WTC11 (cell line): Measurements from ENCODE around the gene IQCF6.

Experiments
- ZNF396 ChIP-seq: fragments of 250-450 bp; sonication (Bioruptor Pico); IDR thresholded peaks from 2 replicates; pipeline ENCODE4 v1.8.0; 2021; ENCODE audit warnings: mild to moderate bottlenecking, moderate library complexity, borderline replicate concordance
- TF ChIP-seq, protein P1 (sequence below): sonication (generic); formaldehyde crosslinking; IDR thresholded peaks from 2 replicates; pipeline ENCODE4 v1.8.1; 2023; ENCODE audit warnings: mild to moderate bottlenecking, missing genetic modification reagents, moderate library complexity
- TF ChIP-seq, protein P2 (sequence below): sonication (generic); formaldehyde crosslinking; IDR thresholded peaks from 2 replicates; pipeline ENCODE4 v1.8.1; 2023; ENCODE audit warnings: mild to moderate bottlenecking, missing genetic modification reagents

DNA sequence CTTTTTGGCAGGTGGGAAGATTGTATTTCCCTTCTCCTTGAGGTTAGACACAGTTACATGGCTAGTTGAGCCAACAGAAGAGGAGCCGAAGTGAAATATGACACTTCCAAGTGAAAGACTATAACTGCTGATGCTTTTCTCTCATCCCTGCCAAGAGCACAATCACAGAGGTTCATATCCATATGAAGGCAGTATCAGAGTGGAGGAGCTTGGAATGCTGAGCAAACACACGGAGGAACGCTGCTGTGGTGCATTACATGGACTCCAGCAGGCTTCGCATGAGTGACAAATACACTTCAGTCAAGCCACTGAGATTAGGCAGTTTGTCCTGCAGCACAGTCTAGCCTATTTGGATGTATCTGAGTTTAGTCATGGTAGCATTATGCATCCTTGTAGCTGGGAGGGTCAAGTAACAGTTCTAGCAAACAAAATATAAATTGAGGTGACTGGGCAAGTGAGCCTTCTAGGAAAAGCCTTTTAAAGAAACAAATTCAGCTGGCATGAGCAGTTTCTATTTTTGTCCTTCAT, 5.4 kb downstream of the IQCF6 start:
- TF ChIP-seq, protein P1, sequence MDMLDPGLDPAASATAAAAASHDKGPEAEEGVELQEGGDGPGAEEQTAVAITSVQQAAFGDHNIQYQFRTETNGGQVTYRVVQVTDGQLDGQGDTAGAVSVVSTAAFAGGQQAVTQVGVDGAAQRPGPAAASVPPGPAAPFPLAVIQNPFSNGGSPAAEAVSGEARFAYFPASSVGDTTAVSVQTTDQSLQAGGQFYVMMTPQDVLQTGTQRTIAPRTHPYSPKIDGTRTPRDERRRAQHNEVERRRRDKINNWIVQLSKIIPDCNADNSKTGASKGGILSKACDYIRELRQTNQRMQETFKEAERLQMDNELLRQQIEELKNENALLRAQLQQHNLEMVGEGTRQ, result no peak
- TF ChIP-seq ZNF396 (CRISPR knock-in tag), result no peak
- TF ChIP-seq, protein P2, sequence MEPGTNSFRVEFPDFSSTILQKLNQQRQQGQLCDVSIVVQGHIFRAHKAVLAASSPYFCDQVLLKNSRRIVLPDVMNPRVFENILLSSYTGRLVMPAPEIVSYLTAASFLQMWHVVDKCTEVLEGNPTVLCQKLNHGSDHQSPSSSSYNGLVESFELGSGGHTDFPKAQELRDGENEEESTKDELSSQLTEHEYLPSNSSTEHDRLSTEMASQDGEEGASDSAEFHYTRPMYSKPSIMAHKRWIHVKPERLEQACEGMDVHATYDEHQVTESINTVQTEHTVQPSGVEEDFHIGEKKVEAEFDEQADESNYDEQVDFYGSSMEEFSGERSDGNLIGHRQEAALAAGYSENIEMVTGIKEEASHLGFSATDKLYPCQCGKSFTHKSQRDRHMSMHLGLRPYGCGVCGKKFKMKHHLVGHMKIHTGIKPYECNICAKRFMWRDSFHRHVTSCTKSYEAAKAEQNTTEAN (CRISPR knock-in tag), result no peak
